ENCODE measurements around the gene KLF1.

DNA sequence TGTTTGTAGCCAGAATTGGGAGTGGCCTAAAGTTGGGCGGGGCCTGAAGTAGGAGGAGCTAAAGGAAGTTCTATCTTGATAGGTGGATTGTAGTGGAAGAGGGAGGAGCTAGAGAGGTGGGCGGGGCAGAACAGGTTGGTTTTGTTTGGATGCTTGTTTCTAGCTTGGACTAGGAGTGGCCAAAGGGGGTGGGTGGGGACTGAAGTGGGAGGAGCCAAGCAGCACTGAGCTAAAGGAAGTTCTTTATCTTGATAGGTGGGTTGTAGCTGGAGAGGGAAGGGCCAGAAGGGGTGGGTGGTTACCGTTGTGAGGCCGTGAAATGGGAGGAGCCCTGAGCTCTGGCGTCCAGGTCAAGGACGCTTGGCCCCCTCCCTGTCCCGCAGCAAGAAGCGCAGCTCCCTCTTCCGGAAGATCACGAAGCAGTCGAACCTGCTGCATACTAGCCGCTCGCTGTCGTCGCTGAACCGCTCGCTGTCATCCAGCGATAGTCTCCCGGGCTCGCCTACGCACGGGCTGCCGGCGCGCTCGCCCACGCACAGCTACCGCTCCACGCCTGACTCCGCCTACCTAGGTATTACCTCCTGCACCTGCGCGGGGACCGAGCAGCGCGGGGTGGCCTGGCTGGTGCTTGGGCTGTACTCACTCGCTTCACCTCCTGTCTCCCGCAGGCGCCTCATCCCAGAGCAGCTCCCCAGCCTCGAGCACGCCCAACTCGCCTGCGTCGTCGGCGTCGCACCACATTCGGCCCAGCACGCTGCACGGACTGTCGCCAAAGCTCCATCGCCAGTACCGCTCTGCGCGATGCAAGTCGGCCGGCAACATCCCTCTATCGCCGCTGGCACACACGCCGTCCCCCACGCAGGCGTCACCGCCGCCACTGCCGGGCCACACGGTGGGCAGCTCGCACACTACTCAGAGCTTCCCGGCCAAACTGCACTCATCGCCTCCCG lies 13.8 kb downstream of the KLF1 start:
- TF ChIP-seq, protein P1, sequence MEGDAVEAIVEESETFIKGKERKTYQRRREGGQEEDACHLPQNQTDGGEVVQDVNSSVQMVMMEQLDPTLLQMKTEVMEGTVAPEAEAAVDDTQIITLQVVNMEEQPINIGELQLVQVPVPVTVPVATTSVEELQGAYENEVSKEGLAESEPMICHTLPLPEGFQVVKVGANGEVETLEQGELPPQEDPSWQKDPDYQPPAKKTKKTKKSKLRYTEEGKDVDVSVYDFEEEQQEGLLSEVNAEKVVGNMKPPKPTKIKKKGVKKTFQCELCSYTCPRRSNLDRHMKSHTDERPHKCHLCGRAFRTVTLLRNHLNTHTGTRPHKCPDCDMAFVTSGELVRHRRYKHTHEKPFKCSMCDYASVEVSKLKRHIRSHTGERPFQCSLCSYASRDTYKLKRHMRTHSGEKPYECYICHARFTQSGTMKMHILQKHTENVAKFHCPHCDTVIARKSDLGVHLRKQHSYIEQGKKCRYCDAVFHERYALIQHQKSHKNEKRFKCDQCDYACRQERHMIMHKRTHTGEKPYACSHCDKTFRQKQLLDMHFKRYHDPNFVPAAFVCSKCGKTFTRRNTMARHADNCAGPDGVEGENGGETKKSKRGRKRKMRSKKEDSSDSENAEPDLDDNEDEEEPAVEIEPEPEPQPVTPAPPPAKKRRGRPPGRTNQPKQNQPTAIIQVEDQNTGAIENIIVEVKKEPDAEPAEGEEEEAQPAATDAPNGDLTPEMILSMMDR (IDR thresholded peaks at IDR 0.05; ENCODE audit: low read depth, low read length, poor library complexity, severe bottlenecking): no peak
- no peak for TF ChIP-seq EZH2phosphoT487 (IDR thresholded peaks at IDR 0.05; ENCODE audit: borderline replicate concordance, low read length)
